NOMO-1 treated with DMSO at 0.1 percent for 48 hours (cell line): Measurements from ENCODE around the gene EPS8.

Experiments
- DNase-seq: peaks from one replicate; lab custom pipeline; 2025; ENCODE audit not compliant: unreplicated experiment; lab: John Stamatoyannopoulos, UW

The EPS8 gene

GRCh38 chr12:15789220-15790171, at the start of gene EPS8:
TSS of gene EPS8 (minus strand) at chr12:15789388. CDS start at chr12:15682951, 106,437 bp downstream.
- peak; percentile 79 for DNase-seq

GRCh38 chr12:15837141-15837790, 48.1 kb upstream of the EPS8 start:
- no peak for DNase-seq

GRCh38 chr12:15834575-15834974, 45.4 kb upstream of the EPS8 start:
- DNase-seq: no peak

- no peak for DNase-seq
Measured at GRCh38 chr12:15831315-15831978, 42.3 kb upstream of the EPS8 start.

- no peak for DNase-seq
Measured at GRCh38 chr12:15830538-15830937, 41.4 kb upstream of the EPS8 start.

- no peak for DNase-seq
Measured at GRCh38 chr12:15829949-15830348, 40.8 kb upstream of the EPS8 start.

GRCh38 chr12:15829255-15829654, 40.1 kb upstream of the EPS8 start:
- no peak for DNase-seq

GRCh38 chr12:15827136-15827535, 37.9 kb upstream of the EPS8 start:
- no peak for DNase-seq

GRCh38 chr12:15824516-15824915, 35.3 kb upstream of the EPS8 start:
- DNase-seq: no peak

- no peak for DNase-seq
Measured at GRCh38 chr12:15823360-15824128, 34.4 kb upstream of the EPS8 start.

GRCh38 chr12:15819644-15820437, 30.7 kb upstream of the EPS8 start:
- DNase-seq: no peak

- no peak for DNase-seq
Measured at GRCh38 chr12:15818418-15818817, 29.2 kb upstream of the EPS8 start.

GRCh38 chr12:15815730-15816129, 26.5 kb upstream of the EPS8 start:
- DNase-seq: no peak

GRCh38 chr12:15811214-15812127, 22.3 kb upstream of the EPS8 start:
- no peak for DNase-seq

GRCh38 chr12:15808652-15809051, 19.5 kb upstream of the EPS8 start:
- DNase-seq: no peak

- no peak for DNase-seq
Measured at GRCh38 chr12:15808250-15808649, 19.1 kb upstream of the EPS8 start.

- DNase-seq: no peak
Measured at GRCh38 chr12:15806826-15807225, 17.6 kb upstream of the EPS8 start.

- no peak for DNase-seq
Measured at GRCh38 chr12:15801770-15802744, 12.9 kb upstream of the EPS8 start.
